Measurements from ENCODE around the gene RAB33B.

DNA sequence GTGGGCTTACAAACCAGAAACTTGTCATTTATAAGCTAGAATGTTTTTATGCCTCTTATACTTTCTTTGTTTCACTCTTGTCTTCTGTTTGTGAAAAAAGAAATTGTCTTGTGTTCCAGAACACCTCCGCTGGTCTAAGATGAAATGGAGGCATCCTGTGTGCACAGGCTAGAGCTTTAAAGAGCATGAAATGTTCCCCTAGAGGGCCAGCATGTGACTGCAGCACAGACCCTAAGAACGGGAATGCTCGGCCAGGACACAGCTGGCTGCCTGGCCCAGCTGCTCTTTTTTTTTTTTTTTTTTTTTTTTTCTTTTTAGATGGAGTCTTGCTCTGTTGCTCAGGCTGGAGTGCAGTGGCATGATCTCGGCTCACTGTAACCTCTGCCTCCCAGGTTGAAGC is 68.5 kb downstream of the RAB33B start:
- TF ChIP-seq, protein P1, sequence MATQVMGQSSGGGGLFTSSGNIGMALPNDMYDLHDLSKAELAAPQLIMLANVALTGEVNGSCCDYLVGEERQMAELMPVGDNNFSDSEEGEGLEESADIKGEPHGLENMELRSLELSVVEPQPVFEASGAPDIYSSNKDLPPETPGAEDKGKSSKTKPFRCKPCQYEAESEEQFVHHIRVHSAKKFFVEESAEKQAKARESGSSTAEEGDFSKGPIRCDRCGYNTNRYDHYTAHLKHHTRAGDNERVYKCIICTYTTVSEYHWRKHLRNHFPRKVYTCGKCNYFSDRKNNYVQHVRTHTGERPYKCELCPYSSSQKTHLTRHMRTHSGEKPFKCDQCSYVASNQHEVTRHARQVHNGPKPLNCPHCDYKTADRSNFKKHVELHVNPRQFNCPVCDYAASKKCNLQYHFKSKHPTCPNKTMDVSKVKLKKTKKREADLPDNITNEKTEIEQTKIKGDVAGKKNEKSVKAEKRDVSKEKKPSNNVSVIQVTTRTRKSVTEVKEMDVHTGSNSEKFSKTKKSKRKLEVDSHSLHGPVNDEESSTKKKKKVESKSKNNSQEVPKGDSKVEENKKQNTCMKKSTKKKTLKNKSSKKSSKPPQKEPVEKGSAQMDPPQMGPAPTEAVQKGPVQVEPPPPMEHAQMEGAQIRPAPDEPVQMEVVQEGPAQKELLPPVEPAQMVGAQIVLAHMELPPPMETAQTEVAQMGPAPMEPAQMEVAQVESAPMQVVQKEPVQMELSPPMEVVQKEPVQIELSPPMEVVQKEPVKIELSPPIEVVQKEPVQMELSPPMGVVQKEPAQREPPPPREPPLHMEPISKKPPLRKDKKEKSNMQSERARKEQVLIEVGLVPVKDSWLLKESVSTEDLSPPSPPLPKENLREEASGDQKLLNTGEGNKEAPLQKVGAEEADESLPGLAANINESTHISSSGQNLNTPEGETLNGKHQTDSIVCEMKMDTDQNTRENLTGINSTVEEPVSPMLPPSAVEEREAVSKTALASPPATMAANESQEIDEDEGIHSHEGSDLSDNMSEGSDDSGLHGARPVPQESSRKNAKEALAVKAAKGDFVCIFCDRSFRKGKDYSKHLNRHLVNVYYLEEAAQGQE (IDR thresholded peaks at IDR 0.05; ENCODE audit: insufficient read depth in 1 of 2, low read depth in 2 of 2, low read length in 1 of 2), result no peak
- no peak for TF ChIP-seq CTCF (IDR thresholded peaks at IDR 0.05)
- TF ChIP-seq POLR2AphosphoS5 (IDR thresholded peaks at IDR 0.05; ENCODE audit: low read depth, low read length), result no peak
- TF ChIP-seq SIN3A (IDR thresholded peaks at IDR 0.05; ENCODE audit: borderline replicate concordance, insufficient read depth, low read depth, low read length), result no peak

Data from Panc1 (cell line).